ENCODE measurements around the gene ANKRD34A. TPM values are rescaled to one million over a fixed set of nuclear protein-coding genes. Genes with fewer than 3 reads are reported as not detected.

ANKRD34A gene
- total RNA-seq, 1 donor from 2014 or later: 0.94 TPM

GRCh38 chr1:145987926-145988325 lies 23.6 kb upstream of the ANKRD34A start:
- peaks cover 46% of the 10 kb centered on the region for H3K4me1 Mint-ChIP-seq (ENCODE audit: unreplicated experiment)
- peaks cover 5% of the 10 kb centered on the region for H3K36me3 Mint-ChIP-seq
- H3K9me3 Mint-ChIP-seq: no peaks in the 10 kb centered on the region
- no peak overlapping the region for H3K4me3 Mint-ChIP-seq
- H3K27ac Mint-ChIP-seq: peak overlapping the region; percentile 84
- H3K27me3 Mint-ChIP-seq: no peaks in the 10 kb centered on the region
- TF ChIP-seq, protein P1, sequence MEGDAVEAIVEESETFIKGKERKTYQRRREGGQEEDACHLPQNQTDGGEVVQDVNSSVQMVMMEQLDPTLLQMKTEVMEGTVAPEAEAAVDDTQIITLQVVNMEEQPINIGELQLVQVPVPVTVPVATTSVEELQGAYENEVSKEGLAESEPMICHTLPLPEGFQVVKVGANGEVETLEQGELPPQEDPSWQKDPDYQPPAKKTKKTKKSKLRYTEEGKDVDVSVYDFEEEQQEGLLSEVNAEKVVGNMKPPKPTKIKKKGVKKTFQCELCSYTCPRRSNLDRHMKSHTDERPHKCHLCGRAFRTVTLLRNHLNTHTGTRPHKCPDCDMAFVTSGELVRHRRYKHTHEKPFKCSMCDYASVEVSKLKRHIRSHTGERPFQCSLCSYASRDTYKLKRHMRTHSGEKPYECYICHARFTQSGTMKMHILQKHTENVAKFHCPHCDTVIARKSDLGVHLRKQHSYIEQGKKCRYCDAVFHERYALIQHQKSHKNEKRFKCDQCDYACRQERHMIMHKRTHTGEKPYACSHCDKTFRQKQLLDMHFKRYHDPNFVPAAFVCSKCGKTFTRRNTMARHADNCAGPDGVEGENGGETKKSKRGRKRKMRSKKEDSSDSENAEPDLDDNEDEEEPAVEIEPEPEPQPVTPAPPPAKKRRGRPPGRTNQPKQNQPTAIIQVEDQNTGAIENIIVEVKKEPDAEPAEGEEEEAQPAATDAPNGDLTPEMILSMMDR (conservative IDR thresholded peaks at IDR 0.05): no peak
- DNase-seq (ENCODE audit: extremely low spot score, unreplicated experiment): no peak

GRCh38 chr1:145986551-145986950 lies 22.2 kb upstream of the ANKRD34A start:
- Mint-ChIP-seq H3K27me3 (no peaks in the 10 kb centered on the region), H3K4me3 (no peak overlapping the region), H3K4me1 (ENCODE audit: unreplicated experiment) (peaks cover 43% of the 10 kb centered on the region), H3K9me3 (no peaks in the 10 kb centered on the region), H3K27ac (no peak overlapping the region), H3K36me3 (no peaks in the 10 kb centered on the region)
- no peak for DNase-seq (ENCODE audit: extremely low spot score, unreplicated experiment)
- TF ChIP-seq, protein P1 (conservative IDR thresholded peaks at IDR 0.05): no peak

DNA sequence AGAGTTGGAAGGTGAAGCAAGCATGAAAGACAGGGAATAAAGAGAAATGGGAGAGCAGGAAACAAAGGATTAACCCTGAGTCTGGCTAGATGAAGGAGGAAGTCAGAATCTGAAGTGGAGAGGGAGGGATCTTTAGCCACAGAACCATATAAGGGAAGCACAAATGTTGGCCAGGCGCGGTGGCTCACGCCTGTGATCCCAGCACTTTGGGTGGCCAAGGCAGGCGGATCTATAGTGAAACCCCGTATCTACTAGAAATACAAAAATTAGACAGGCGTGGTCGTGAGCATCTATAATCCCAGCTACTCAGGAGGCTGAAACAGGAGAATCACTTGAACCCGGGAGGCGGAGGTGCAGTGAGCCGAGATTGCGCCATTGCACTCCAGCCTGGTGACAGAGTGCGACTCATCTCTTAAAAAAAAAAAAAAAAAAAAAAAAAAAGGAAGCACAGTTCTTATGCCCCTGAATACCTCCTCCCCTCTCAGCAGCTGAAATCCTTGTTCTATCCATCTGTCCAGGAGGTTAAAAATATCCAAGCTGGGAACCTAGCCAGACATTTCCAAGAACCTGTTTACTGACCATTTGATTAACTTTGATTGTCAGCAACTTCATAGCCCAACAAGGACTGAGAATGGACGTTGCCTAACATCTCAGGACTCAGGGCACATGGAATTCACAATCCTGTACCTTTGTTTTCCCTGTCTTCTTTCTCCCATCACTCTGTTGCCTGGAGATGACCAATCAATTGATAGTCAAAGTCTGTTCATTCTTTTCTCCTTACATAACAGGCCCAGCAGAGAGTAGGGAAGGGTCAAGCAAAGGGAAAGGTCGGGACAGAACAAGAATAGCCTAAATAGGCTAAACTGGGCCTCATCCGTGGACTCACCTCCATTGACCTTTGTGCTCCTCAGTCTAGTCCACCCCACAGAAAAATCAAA lies 21.4 kb upstream of the ANKRD34A start:
- TF ChIP-seq, protein P1 (conservative IDR thresholded peaks at IDR 0.05): no peak
- Mint-ChIP-seq H3K9me3 (no peaks in the 10 kb centered on the region), H3K27me3 (no peaks in the 10 kb centered on the region), H3K4me3 (no peak overlapping the region), H3K27ac (peak overlapping the region; percentile 89), H3K36me3 (no peaks in the 10 kb centered on the region), H3K4me1 (ENCODE audit: unreplicated experiment) (peaks cover 43% of the 10 kb centered on the region)
- no peak for DNase-seq (ENCODE audit: extremely low spot score, unreplicated experiment)

DNA sequence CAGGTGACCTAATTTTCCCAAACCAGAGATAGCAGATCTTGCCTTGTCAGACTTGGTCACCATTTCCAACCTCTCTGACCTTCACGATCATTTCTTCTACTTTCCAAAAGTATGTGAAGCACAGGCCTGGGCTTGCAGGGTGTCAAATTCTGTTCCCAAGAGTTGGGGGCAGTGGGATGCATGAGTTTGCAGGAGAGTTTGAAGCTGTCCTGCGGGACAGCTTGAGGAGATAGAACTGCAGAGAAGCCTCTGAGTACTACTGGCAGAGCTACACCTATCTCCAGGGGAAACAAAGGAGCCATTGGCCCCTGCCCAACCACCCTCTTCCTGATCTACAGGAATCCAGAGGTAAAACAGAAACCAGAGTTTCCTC lies 20.7 kb upstream of the ANKRD34A start:
- Mint-ChIP-seq H3K27ac (peak overlapping the region; percentile 89), H3K4me1 (ENCODE audit: unreplicated experiment) (peaks cover 38% of the 10 kb centered on the region), H3K4me3 (no peak overlapping the region), H3K36me3 (no peaks in the 10 kb centered on the region), H3K9me3 (no peaks in the 10 kb centered on the region), H3K27me3 (no peaks in the 10 kb centered on the region)
- no peak for DNase-seq (ENCODE audit: extremely low spot score, unreplicated experiment)
- TF ChIP-seq, protein P1 (conservative IDR thresholded peaks at IDR 0.05): no peak

DNA sequence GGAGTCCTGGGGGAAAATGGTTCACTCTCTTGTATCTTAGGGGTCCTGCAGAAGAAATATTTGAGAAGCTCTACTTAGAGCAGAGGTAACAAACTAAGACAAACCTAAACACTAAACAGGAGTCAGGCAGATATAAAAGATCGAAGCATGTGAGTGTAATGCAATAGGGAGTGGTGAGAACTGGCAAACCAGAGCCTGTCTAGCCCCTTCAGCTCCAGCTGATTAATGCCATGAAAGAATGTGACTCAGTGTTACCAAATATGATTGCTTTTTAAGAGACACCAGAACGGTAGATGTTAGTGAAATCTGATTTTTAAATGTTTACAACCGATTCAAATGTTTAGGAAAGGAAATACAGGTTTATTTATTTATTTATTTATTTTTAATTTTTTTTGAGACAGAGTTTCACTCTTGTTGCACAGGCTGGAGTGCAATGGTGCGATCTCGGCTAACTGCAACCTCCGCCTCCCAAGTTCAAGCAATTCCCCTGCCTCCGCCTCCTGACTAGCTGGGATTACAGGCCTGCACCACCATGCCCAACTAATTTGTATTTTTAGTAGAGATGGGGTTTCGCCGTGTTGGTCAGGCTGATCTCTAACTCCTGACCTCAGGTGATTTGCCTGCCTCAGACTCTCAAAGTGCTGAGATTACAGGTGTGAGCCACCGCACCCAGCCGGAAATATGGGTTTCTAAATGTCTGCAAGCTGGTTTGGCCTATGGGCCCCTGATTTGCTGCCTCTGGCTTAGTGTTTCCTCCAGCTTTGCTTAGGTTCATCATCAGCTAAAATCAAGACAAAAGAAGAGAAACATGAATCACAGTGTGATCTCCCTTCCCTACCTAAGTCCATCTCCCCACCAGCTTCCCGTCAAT lies 19.8 kb upstream of the ANKRD34A start:
- peaks cover 38% of the 10 kb centered on the region for H3K4me1 Mint-ChIP-seq (ENCODE audit: unreplicated experiment)
- H3K36me3 Mint-ChIP-seq: no peaks in the 10 kb centered on the region
- no peak for DNase-seq (ENCODE audit: extremely low spot score, unreplicated experiment)
- H3K4me3 Mint-ChIP-seq: peak overlapping the region; percentile 39
- TF ChIP-seq, protein P1 (conservative IDR thresholded peaks at IDR 0.05): no peak
- peak overlapping the region; percentile 89 for H3K27ac Mint-ChIP-seq
- H3K27me3 Mint-ChIP-seq: no peaks in the 10 kb centered on the region
- no peaks in the 10 kb centered on the region for H3K9me3 Mint-ChIP-seq
